Measurements from ENCODE around the gene TOMT. TPM values are rescaled to one million over a fixed set of nuclear protein-coding genes. Genes with fewer than 3 reads are reported as not detected.
A peak's percentile ranks its signal among the peaks of the same experiment; 100 is the strongest.

Gene TOMT
- total and polyA plus RNA-seq, 2 of the 13 experiments (the other 11 are each of a cell fraction or from before 2014, with no cell fraction given): not detected

DNA sequence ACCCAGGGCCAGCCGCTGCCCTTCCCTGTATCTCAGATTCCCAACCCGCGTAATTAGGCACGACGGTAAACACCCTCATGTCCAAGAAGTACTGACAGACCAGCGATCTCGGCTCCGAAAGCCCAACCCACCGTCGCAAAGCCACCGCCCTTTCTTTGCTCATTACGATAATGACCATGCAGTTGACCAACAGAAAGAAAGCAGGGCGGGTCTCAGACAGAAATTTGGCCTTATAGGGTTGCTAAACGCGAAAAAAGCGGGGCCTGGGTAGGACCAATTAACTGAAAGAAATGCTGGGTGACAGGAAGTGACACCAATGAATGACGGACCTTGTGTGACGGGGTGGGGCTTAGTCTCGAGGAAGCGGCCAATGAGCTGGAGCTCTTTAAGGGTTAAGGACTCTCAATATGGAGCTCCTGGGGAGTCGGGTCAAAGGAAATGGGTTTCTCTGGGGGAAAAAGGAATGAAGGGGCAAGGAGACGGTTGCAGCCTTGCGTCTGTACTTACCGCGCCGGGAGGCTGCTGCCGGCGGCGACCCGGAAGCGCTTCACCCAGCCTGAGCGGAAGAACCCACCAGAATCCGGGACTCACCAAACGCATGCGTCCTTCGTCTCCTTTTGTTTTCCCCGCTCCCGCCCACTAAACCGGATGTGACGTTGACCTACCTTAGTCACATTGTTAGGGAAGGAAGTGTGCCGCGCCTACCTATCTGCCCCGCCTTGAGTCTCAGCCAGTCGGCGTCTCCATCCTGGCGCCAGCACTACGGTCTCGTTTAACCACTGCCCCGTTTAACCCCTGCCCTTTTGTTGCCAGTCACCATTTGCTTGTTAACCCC lies 6.6 kb downstream of the TOMT start, which contains the start of gene ANAPC15 (continued):
- TF ChIP-seq ZNF776 (CRISPR knock-in tag; IDR thresholded peaks at IDR 0.05): no peak
- TF ChIP-seq ATRX (CRISPR knock-in tag; IDR thresholded peaks at IDR 0.05; ENCODE audit: borderline replicate concordance): no peak
- TF ChIP-seq RERE (CRISPR knock-in tag; IDR thresholded peaks at IDR 0.05; ENCODE audit: low read depth): no peak
- TF ChIP-seq YY1 (IDR thresholded peaks at IDR 0.05; ENCODE audit: insufficient read depth, insufficient replicate concordance, low read depth, low read length): peak; percentile 61
- TF ChIP-seq SMAD9 (CRISPR knock-in tag; IDR thresholded peaks at IDR 0.05): no peak
- TF ChIP-seq, protein P1, sequence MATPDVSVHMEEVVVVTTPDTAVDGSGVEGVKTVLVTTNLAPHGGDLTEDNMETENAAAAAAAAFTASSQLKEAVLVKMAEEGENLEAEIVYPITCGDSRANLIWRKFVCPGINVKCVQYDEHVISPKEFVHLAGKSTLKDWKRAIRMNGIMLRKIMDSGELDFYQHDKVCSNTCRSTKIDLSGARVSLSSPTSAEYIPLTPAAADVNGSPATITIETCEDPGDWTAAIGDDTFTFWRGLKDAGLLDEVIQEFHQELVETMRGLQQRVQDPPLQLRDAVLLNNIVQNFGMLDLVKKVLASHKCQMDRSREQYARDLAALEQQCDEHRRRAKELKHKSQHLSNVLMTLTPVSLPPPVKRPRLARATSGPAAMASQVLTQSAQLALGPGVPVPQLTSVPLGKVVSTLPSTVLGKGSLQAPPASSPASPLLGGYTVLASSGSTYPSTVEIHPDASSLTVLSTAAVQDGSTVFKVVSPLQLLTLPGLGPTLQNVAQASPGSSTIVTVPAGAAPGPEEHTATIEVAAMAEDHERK (CRISPR knock-in tag; IDR thresholded peaks at IDR 0.05; ENCODE audit: low read depth): no peak
- 0 out of 2 replicates have a peak, but pooled peaks have one; percentile 40 for TF ChIP-seq NR2F6 (IDR thresholded peaks at IDR 0.05)
- TF ChIP-seq NR2F6 (CRISPR knock-in tag; IDR thresholded peaks at IDR 0.05): 0 out of 2 replicates have a peak, but pooled peaks have one; percentile 31
- TF ChIP-seq TCF7 (IDR thresholded peaks at IDR 0.05; ENCODE audit: low read depth): no peak
- TF ChIP-seq LRRFIP1 (CRISPR knock-in tag; conservative IDR thresholded peaks at IDR 0.05): no peak
- TF ChIP-seq, protein P2, sequence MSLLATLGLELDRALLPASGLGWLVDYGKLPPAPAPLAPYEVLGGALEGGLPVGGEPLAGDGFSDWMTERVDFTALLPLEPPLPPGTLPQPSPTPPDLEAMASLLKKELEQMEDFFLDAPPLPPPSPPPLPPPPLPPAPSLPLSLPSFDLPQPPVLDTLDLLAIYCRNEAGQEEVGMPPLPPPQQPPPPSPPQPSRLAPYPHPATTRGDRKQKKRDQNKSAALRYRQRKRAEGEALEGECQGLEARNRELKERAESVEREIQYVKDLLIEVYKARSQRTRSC (CRISPR knock-in tag; IDR thresholded peaks at IDR 0.05; ENCODE audit: low read depth): no peak
- TF ChIP-seq, protein P3, sequence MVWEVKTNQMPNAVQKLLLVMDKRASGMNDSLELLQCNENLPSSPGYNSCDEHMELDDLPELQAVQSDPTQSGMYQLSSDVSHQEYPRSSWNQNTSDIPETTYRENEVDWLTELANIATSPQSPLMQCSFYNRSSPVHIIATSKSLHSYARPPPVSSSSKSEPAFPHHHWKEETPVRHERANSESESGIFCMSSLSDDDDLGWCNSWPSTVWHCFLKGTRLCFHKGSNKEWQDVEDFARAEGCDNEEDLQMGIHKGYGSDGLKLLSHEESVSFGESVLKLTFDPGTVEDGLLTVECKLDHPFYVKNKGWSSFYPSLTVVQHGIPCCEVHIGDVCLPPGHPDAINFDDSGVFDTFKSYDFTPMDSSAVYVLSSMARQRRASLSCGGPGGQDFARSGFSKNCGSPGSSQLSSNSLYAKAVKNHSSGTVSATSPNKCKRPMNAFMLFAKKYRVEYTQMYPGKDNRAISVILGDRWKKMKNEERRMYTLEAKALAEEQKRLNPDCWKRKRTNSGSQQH (CRISPR knock-in tag; IDR thresholded peaks at IDR 0.05; ENCODE audit: low read depth): peak; percentile 90
- TF ChIP-seq KAT7 (CRISPR knock-in tag; IDR thresholded peaks at IDR 0.05; ENCODE audit: borderline replicate concordance): peak; percentile 18; the same call in 1 of the 2 replicates
- no peak for TF ChIP-seq MTF1 (CRISPR knock-in tag; IDR thresholded peaks at IDR 0.05)
- TF ChIP-seq ISX (CRISPR knock-in tag; conservative IDR thresholded peaks at IDR 0.05): no peak; the same call in 1 of the 2 replicates
- TF ChIP-seq ZNF747 (CRISPR knock-in tag; IDR thresholded peaks at IDR 0.05; ENCODE audit: borderline replicate concordance): peak; percentile 69; the same call in 1 of the 2 replicates
- peak; percentile 14; the same call in 1 of the 2 replicates for TF ChIP-seq HOXD1 (CRISPR knock-in tag; IDR thresholded peaks at IDR 0.05)
- TF ChIP-seq HMGA1 (CRISPR knock-in tag; conservative IDR thresholded peaks at IDR 0.05): no peak

All from HepG2 (cell line).